Upper lobe of left lung (tissue), 6 donors: ENCODE measurements around the gene JPT1. TPM values are rescaled to one million over a fixed set of nuclear protein-coding genes. Genes with fewer than 3 reads are reported as not detected.
"Not testable (repeated sequence)": the region's sequence is repeated elsewhere in the genome, so short reads cannot be mapped to it uniquely, and the experiment has no call there.

Experiments used
- ATAC-seq, 2 donors: fragments of 200-7000 bp; cut with Tn5 transposase; one replicate each; pipeline ENCODE4 v1.9.1; 2022; ENCODE audit warnings: mild to moderate bottlenecking in 2 of 2, moderate library complexity in 2 of 2; ENCODE audit not compliant: low FRiP score in 2 of 2
- DNase-seq, 2 donors: peaks; one replicate each; pipeline ENCODE4 v3.0.0-alpha.2; 2019 to 2020
- H3K27ac ChIP-seq, 4 donors: fragments of 200-600 bp; sonication (generic); one replicate each; pipeline ENCODE4 v1.5.1; 2016 to 2019
- H3K27me3 ChIP-seq, 4 donors: fragments of 200-600 bp; sonication (generic); one replicate each; pipeline ENCODE4 v1.5.1; 2017 to 2019
- H3K36me3 ChIP-seq, 4 donors: fragments of 200-600 bp; sonication (generic); one replicate each; pipeline ENCODE4 v1.5.1; 2016 to 2019
- H3K4me1 ChIP-seq, 4 donors: fragments of 200-600 bp; sonication (generic); one replicate each; pipeline ENCODE4 v1.5.1; 2018 to 2019
- H3K4me3 ChIP-seq, 4 donors: fragments of 200-600 bp; sonication (generic); one replicate each; pipeline ENCODE4 v1.5.1; 2017 to 2019; ENCODE audit warnings: mild to moderate bottlenecking in 2 of 4, moderate library complexity in 1 of 4
- H3K9me3 ChIP-seq, 4 donors: fragments of 200-600 bp; sonication (generic); one replicate each; pipeline ENCODE4 v1.5.1; 2018 to 2019
- EP300 ChIP-seq, 4 donors: sonication (generic); formaldehyde crosslinking; IDR thresholded peaks; one replicate each; pipeline ENCODE4 v1.5.1; 2017; ENCODE audit warnings: antibody characterized with exemption in 4 of 4, control low read depth in 2 of 4
- POLR2A ChIP-seq, 4 donors: fragments of 450-650 bp; IDR thresholded peaks; one replicate each; pipeline ENCODE4 v1.5.1; 2016 to 2017; ENCODE audit warnings: antibody characterized with exemption in 4 of 4, mild to moderate bottlenecking in 2 of 4
- POLR2AphosphoS5 ChIP-seq, 2 donors: sonication (generic); formaldehyde crosslinking; IDR thresholded peaks; one replicate each; pipeline ENCODE4 v1.5.1; 2017; ENCODE audit warnings: antibody characterized with exemption in 2 of 2
- WGBS, 2 donors: methylation state at CpG; one replicate each; pipeline ENCODE4 v1.1.5; 2017 to 2018; 5-methylcytosine and 5-hydroxymethylcytosine counted together
- total RNA-seq, 6 donors: library from RNA; depleted of rRNA in 4 of 6; stranded (reverse); fragments of >200 nt in 4 of 6; gene quantifications; one replicate each; pipeline versions ENCODE4 v1.1.0 to v1.2.1, GENCODE V29; 2016 to 2021
- TF ChIP-seq, protein P1 (sequence below), 6 experiments: fragments of 450-650 bp in 4 of 6; fragments of 200-600 bp in 2 of 6; sonication (generic) in 2 of 6; IDR thresholded peaks; one replicate each; pipeline ENCODE4 v1.5.1; 2016 to 2019; ENCODE audit warnings: antibody characterized with exemption in 6 of 6
- donor health status: DM: no; HTN: no; CAD: no; lungs with moderate emphysema.
- donor health status: DM: no; HTN: yes; CAD: no; lungs with severe emphysema.

Gene JPT1
- total RNA-seq, 6 donors from 2014 or later: 44.0 to 118 (median 70.1) TPM

DNA sequence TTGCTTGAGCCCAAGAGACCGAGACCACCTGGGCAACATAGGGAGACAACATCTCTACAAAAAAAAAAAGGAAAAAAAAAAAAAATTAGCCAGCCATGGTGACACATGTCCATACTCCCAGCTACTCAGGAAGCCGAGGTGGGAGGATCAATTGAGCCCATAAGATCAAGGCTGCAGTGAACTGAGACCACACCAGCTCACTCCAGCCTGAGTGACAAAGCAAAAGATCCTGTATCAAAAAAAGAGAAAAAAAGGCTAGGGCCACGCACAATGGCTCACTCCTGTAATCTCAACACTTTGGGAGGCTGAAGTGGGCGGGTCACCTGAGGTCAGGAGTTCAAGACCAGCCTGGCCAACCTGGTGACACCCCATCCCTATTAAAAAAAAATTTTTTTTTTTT is 14.7 kb upstream of the JPT1 start:
- peaks cover 0 to 7% (median 3%) of the 10 kb centered on the region in 4 donors for H3K4me1 ChIP-seq
- peaks cover 0 to 82% (median 61%) of the 10 kb centered on the region in 4 donors for H3K36me3 ChIP-seq
- no peak overlapping the region for H3K4me3 ChIP-seq
- ATAC-seq: no peak
- no peaks in the 10 kb centered on the region for H3K27me3 ChIP-seq
- WGBS, 2 donors: 89 to 90% methylated on average over 4 of the region's 4 CpGs
- no peaks in the 10 kb centered on the region for H3K9me3 ChIP-seq
- DNase-seq: no peak
- H3K27ac ChIP-seq: no peak overlapping the region
- TF ChIP-seq POLR2AphosphoS5 (IDR thresholded peaks at IDR 0.05) (no peak), EP300 (IDR thresholded peaks at IDR 0.05) (no peak), POLR2A (IDR thresholded peaks at IDR 0.05) (no peak)
- TF ChIP-seq, protein P1, sequence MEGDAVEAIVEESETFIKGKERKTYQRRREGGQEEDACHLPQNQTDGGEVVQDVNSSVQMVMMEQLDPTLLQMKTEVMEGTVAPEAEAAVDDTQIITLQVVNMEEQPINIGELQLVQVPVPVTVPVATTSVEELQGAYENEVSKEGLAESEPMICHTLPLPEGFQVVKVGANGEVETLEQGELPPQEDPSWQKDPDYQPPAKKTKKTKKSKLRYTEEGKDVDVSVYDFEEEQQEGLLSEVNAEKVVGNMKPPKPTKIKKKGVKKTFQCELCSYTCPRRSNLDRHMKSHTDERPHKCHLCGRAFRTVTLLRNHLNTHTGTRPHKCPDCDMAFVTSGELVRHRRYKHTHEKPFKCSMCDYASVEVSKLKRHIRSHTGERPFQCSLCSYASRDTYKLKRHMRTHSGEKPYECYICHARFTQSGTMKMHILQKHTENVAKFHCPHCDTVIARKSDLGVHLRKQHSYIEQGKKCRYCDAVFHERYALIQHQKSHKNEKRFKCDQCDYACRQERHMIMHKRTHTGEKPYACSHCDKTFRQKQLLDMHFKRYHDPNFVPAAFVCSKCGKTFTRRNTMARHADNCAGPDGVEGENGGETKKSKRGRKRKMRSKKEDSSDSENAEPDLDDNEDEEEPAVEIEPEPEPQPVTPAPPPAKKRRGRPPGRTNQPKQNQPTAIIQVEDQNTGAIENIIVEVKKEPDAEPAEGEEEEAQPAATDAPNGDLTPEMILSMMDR (IDR thresholded peaks at IDR 0.05): no peak

DNA sequence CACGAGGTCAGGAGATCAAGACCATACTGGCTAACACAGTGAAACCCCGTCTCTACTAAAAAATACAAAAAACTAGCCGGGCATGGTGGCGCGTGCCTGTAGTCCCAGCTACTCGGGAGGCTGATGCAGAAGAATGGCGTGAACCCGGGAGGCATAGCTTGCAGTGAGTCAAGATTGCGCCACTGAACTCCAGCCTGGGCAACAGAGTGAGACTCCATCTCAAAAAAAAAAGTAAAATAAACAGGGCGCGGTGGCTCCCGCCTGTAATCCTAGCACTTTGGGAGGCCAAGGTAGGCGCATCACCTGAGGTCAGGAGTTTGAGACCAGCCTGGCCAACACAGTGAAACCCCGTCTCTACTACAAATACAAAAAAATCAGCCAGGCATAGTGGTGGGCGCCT is 10.3 kb upstream of the JPT1 start:
- 95 to 96% methylated on average over 15 of the region's 15 CpGs for WGBS, 2 donors
- DNase-seq, ATAC-seq, H3K4me3 ChIP-seq, H3K27ac ChIP-seq, H3K9me3 ChIP-seq, H3K4me1 ChIP-seq, H3K27me3 ChIP-seq: not testable (repeated sequence)
- H3K36me3 ChIP-seq: peaks cover 0 to 66% (median 32%) of the 10 kb centered on the region in 4 donors

DNA sequence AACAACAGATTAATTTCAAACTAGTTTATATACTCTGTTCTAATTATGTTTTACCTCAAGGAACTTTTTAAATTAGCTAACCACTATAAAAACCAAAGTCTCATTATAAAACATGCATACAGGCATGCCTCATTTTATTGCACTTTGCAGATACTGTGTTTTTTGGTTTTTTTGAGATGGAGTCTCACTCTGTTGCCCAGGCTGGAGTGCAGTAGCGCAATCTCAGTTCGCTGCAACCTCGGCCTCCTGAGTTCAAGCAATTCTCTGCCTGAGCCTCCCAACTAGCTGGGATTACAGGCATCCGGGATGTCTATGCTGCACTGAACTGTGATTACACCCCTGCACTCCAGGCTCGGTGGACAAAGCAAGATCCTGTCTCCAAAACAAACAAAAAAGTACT is 8.8 kb upstream of the JPT1 start:
- Histone ChIP-seq H3K27me3 (no peaks in the 10 kb centered on the region), H3K9me3 (no peaks in the 10 kb centered on the region), H3K27ac (no peak overlapping the region), H3K4me3 (no peak overlapping the region), H3K4me1 (no peaks in the 10 kb centered on the region), H3K36me3 (peaks cover 0 to 51% (median 27%) of the 10 kb centered on the region in 4 donors)
- ATAC-seq: no peak
- WGBS, 2 donors: 82 to 86% methylated on average over 5 of the region's 5 CpGs
- no peak for TF ChIP-seq POLR2AphosphoS5 (IDR thresholded peaks at IDR 0.05)
- TF ChIP-seq, protein P1 (IDR thresholded peaks at IDR 0.05): no peak
- TF ChIP-seq POLR2A (IDR thresholded peaks at IDR 0.05): no peak
- no peak for TF ChIP-seq EP300 (IDR thresholded peaks at IDR 0.05)
- no peak for DNase-seq

DNA sequence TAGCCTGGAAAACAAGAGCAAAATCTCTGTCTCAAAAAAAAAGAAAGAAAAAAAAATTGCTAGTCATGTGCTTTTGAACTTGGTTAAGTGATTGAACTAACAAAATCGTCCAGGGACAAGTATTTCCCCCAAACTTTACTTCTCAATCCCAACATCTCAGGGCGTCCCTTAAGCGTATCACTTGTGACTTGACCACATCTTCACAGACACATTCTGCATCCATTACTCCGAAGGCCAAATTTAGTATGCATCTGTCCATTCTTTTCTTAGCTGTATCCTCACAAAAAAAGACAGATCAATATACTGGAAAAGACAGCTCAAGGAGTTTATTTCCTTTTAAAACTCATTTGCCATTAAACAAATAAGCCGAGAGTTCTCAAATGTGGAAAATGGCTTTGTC is 5.9 kb upstream of the JPT1 start:
- Histone ChIP-seq H3K4me1 (peaks cover 0 to under 1% (median 0%) of the 10 kb centered on the region in 4 donors), H3K9me3 (no peaks in the 10 kb centered on the region), H3K4me3 (no peak overlapping the region), H3K27me3 (no peaks in the 10 kb centered on the region), H3K27ac (no peak overlapping the region), H3K36me3 (peaks cover 0 to 24% (median 8%) of the 10 kb centered on the region in 4 donors)
- ATAC-seq: no peak
- TF ChIP-seq POLR2A (IDR thresholded peaks at IDR 0.05) (no peak), POLR2AphosphoS5 (IDR thresholded peaks at IDR 0.05) (no peak), EP300 (IDR thresholded peaks at IDR 0.05) (no peak)
- TF ChIP-seq, protein P1 (IDR thresholded peaks at IDR 0.05): no peak
- 90 to 92% methylated on average over 5 of the region's 5 CpGs for WGBS, 2 donors
- no peak for DNase-seq

DNA sequence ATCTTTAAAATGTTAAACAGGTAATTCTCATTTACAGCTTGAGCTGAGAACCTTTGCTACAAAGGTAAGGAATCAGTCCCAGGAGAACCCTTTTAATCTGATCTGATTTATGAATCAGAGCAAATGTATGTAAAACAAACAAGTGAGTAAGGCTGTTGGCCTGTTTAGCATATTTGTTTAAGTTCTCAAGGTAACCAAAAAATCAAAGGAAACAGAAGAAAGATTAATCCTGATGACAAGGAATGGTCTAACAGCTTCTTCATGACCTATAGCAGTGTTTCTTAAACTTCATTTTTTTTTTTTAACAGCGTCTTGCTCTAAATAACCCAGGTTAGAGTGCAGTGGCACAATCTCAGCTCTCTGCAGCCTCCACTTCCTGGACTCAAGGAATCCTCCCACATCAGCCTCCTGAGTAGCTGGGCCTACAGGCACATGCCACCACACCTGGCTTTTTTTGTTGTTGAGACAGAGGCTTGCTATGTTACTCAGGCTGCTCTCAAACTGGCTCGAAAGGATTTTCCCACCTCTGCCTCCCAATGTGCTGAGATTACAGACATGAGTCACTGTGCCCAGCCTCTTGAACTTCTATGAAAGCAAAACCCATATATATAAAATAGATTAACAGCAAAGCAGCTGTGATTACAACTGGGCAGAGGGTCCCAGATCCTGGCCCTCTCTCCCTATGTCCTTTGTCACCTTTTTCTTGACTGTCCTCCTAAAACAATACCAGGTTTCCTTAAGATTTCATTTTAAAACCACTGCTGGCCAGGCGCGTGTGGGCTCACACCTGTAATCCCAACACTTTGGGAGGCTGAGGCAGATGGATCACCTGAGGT is 5.1 kb upstream of the JPT1 start:
- Histone ChIP-seq H3K36me3 (peaks cover 0 to 17% (median 4%) of the 10 kb centered on the region in 4 donors), H3K4me1 (peaks cover 0 to 7% (median 5%) of the 10 kb centered on the region in 4 donors), H3K9me3 (no peaks in the 10 kb centered on the region), H3K27me3 (no peaks in the 10 kb centered on the region), H3K4me3 (no peak overlapping the region), H3K27ac (no peak overlapping the region)
- DNase-seq (no peak), ATAC-seq (no peak)
- WGBS, 2 donors: 86 to 94% methylated on average over 4 of the region's 4 CpGs
- TF ChIP-seq POLR2A (IDR thresholded peaks at IDR 0.05) (no peak), POLR2AphosphoS5 (IDR thresholded peaks at IDR 0.05) (no peak), EP300 (IDR thresholded peaks at IDR 0.05) (no peak)
- TF ChIP-seq, protein P1 (IDR thresholded peaks at IDR 0.05): no peak

DNA sequence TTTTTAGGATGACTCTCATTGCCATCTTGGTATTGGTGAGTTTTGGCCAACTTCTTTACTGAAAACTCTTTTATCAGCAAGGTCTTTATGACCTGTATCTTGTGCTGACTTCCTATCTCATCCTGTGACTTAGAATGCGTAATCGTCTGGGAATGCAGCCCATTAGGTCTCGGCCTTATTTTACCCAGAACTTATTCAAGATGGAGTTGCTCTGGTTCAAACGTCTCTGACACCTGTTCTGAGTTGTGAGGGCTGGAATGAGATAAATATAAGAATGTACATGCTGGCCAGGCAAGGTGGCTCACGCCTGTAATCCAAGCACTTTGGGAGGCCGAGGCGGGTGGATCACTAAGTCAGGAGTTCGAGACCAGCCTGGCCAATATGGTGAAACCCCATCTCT is 4.2 kb upstream of the JPT1 start:
- 89 to 95% methylated on average over 8 of the region's 8 CpGs for WGBS, 2 donors
- H3K27me3 ChIP-seq, DNase-seq, H3K9me3 ChIP-seq, H3K4me3 ChIP-seq, H3K27ac ChIP-seq, ATAC-seq: not testable (repeated sequence)
- peaks cover under 1 to 12% (median 5%) of the 10 kb centered on the region in 4 donors for H3K4me1 ChIP-seq
- peaks cover 0 to 10% (median under 1%) of the 10 kb centered on the region in 4 donors for H3K36me3 ChIP-seq
